Medulla oblongata (tissue), 1 donor: ENCODE measurements around the gene SNX25.
"Not testable (repeated sequence)": the region's sequence is repeated elsewhere in the genome, so short reads cannot be mapped to it uniquely, and the experiment has no call there.

ENCODE experiments used
- DNase-seq: peaks from one replicate; pipeline ENCODE4 v3.0.0-alpha.2; 2015; ENCODE audit errors: extremely low spot score

Gene SNX25

GRCh38 chr4:185229021-185229818 lies 19.8 kb downstream of the SNX25 start:
- no peak for DNase-seq

- no peak for DNase-seq
Observed at GRCh38 chr4:185232370-185232769, 23.0 kb downstream of the SNX25 start.

DNA sequence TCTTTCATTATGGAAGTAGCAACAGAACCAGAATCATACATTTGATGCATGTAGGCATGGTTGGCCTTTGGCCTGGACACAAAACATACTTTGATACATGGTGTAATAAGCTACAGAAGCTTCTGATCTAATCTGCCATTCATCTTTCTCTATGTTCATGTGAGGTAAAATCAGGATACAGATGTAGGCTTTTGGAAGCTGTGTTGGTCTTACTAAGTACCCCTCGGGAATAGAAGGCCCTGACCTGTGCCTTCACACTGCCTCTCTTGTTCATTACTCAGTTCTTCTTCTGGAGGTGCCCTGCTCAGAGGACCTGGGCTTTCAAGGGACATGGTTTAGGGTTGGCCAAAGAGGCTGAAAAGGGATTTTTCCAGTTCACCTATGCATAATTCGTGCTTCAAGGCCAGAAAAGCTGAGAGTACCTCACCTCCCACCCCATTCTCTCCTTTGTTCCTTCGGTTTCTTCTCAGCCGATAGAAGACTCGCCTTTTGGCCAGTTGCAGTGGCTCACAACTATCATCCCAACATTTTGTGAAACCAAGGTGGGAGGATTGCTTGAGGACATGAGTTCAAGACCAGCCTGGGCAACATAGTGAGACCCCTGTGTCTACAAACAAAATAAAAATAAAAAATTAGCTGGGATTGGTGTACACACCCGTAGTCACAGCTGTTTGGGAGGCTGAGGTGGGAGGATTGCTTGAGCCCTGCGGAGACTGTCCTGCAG lies 25.9 kb downstream of the SNX25 start:
- DNase-seq: no peak

GRCh38 chr4:185235843-185236503 lies 26.6 kb downstream of the SNX25 start:
- no peak for DNase-seq

DNA sequence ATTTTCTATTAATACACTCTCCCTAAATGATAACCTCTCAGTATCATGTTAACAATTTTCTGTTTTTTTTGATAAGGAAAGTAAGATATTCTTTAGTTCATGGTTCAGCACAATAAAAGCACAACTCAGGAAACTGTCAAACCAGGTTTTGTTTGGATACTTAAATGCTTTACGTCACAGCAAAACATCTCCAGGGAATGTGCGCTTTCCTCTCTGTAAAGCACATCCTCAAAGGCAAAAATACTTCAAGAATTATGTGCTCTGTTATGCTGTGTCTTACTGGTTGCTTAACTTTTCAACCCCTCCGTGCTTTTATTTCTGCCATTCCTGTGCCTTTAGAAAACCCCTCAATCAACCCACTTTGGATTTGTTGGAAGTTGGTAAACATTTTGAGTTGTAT lies 27.8 kb downstream of the SNX25 start:
- no peak for DNase-seq

GRCh38 chr4:185238215-185238681 lies 28.9 kb downstream of the SNX25 start:
- DNase-seq: no peak

- DNase-seq: no peak
Observed at GRCh38 chr4:185238750-185239149, 29.4 kb downstream of the SNX25 start.

GRCh38 chr4:185240486-185240885 lies 31.1 kb downstream of the SNX25 start:
- DNase-seq: not testable (repeated sequence)

GRCh38 chr4:185242749-185243533 lies 33.5 kb downstream of the SNX25 start:
- DNase-seq: no peak

- no peak for DNase-seq
Observed at GRCh38 chr4:185243879-185244278, 34.5 kb downstream of the SNX25 start.

DNA sequence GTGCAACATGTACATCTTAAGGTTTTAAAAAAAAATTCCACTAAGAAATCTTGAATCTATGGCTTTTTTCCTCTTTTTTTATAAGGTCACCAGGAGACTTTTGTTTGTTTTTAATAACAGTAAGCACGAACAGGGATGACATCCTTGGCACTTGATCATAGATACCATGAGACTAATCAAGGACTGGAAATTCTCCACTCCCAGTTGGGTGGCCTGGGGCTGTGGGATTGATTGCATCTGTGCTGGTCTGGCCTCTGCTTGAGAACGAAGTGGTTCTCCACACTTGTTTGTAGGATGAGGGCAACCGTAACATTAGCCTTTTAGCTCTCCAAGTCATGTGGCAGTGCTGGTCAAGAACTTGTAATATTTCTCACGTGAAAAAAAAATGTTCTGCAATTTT lies 35.4 kb downstream of the SNX25 start:
- no peak for DNase-seq

GRCh38 chr4:185246453-185246852 lies 37.1 kb downstream of the SNX25 start:
- DNase-seq: no peak

DNA sequence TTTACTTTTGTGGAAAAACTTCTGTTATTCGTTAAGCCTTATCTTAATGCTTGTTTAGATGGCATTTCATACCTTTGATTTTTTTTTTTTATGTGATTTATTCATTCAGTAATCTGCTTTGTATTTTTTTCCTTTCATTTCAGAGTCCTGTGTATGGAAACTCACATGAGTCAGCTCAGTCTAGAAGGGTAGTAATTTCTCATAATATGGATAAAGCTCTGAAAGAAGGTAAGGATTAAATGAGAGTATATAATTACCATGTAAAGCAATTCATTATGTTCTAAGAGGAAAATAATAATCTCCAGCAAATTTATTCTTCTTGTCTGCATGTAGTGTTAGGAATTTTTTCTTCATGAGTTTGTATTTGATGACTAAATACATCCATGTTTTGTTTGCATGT lies 37.8 kb downstream of the SNX25 start:
- DNase-seq: no peak

DNA sequence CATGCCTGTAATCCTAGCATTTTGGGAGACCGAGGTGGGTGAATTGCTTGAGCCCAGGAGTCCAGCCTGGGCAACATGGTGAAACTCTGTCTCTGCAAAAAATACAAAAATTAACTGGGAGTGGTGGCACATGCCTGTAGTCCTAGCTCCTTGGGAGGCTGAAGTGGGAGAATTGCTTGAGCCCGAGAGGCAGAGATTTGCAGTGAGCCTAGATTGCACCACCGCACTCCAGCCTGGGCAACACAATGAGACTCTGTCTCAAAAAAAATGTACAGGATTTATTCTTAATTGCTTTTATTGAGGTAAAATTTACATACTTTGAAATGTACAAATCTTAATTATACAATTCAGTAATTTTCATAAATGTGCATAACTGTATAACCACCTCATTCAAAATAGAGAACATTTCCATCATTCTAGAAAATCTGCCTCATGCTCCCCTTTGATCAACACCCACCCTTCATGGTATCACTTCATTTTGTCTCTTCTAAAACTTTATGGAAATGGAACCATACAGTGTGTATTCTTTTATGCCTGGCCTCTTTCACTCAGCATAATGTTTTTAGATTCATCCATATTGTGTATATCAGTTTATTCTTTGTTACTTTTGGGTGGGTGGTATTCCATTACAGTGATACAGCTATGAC lies 39.1 kb downstream of the SNX25 start:
- DNase-seq: no peak

DNA sequence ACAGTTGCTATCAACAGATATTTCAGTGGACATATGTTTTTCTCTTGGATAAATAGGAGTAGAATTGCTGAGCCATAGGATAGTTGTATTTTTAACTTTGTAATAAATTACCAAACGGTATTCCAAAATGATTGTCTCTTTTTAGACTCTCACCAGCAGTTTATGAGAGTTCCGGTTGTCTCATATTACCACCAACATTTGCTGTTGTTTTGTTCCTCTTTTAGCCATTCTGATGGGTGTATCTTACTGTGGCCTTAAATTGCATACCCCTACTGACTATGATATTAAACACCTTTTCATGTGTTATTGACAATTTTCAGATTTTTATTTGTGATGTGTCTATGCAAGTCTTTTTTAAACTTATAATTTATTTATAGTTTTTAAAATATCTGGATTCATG lies 39.7 kb downstream of the SNX25 start:
- DNase-seq: no peak

- no peak for DNase-seq
Observed at GRCh38 chr4:185254434-185254833, 45.0 kb downstream of the SNX25 start.

GRCh38 chr4:185255868-185256267 lies 46.5 kb downstream of the SNX25 start:
- no peak for DNase-seq

- no peak for DNase-seq
Observed at GRCh38 chr4:185256446-185256845, 47.0 kb downstream of the SNX25 start.

- DNase-seq: no peak
Observed at GRCh38 chr4:185257086-185257485, 47.7 kb downstream of the SNX25 start.

DNA sequence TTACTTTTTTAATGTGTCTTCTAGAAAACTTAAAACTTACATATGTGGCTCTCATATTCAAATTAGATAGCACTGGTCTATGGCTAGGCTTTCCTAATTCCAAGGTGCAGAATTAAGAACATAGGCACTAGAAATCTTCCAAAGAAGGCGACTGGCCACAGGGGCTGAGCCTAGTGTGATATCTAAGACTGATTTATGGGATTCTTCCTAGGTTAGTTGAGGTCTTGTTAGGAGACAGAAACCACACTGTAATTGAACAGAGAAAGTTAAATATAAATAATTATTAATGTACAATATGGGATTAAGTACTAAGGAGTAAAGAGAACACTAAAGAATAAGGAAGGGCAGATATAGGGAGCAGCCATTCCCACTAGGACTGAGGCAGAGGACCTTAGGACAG lies 48.3 kb downstream of the SNX25 start:
- DNase-seq: no peak

DNA sequence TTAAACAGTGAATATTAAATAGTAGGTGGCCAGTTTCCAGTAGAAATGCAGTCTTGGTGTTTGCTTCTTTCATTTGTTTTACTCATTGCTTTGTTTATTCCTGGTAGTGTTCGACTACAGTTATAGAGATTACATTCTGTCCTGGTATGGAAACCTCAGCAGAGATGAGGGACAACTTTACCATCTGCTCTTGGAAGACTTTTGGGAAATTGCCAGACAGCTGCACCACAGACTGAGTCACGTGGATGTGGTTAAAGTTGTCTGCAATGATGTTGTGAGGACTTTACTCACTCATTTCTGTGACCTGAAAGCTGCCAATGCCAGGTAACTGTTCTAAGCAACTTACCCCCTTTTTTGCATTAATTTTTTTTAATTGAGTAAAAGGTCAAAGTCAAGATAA lies 49.3 kb downstream of the SNX25 start:
- DNase-seq: peak; percentile 25
